Panc1 (cell line): Measurements from ENCODE around the gene TNFSF11. TPM values are rescaled to one million over a fixed set of nuclear protein-coding genes. Genes with fewer than 3 reads are reported as not detected.

Source experiments
- ATAC-seq: fragments of 200-7000 bp; cut with Tn5 transposase; 2 replicates; pipeline ENCODE4 v1.9.1; 2020; ENCODE audit warnings: mild to moderate bottlenecking, moderate library complexity
- BruUV-seq: library from RNA; stranded (reverse); fragments of 400-500 nt; replicated peaks from 2 replicates; lab custom pipeline; 2021; lab: Mats Ljungman, UMichigan
- CTCF ChIA-PET: fragments of 300-600 bp; sonication (Branson Sonifier 250); formaldehyde crosslinking; loops from one replicate; lab custom pipeline; 2022; ENCODE audit warnings: antibody characterized with exemption; lab: Charles Lee
- POLR2A ChIA-PET: fragments of 300-600 bp; sonication (Branson Sonifier 250); formaldehyde crosslinking; loops from one replicate; lab custom pipeline; 2022; ENCODE audit warnings: antibody characterized with exemption; lab: Charles Lee
- DNase-seq: peaks from one replicate; pipeline ENCODE4 v3.0.0-alpha.2; 2010; ENCODE audit warnings: low read depth, low spot score
- H3K27ac ChIP-seq: 2 replicates; pipeline ENCODE4 v1.5.1; 2011; ENCODE audit warnings: mild to moderate bottlenecking, low read length, inconsistent platforms
- H3K27me3 ChIP-seq: fragments of 200-500 bp; sonication (Bioruptor generic); 2 replicates; pipeline ENCODE4 v1.6.0; 2014; ENCODE audit warnings: low read length, inconsistent platforms; ENCODE audit not compliant: control insufficient read depth, insufficient read depth
- H3K36me3 ChIP-seq: fragments of 200-500 bp; sonication (Bioruptor generic); 2 replicates; pipeline ENCODE4 v1.5.1; 2014; ENCODE audit warnings: inconsistent platforms, mild to moderate bottlenecking, low read length, moderate library complexity; ENCODE audit not compliant: control insufficient read depth, insufficient read depth
- H3K4me1 ChIP-seq: 2 replicates; pipeline ENCODE4 v1.5.1; 2011; ENCODE audit warnings: inconsistent platforms, mild to moderate bottlenecking, low read length, moderate library complexity; ENCODE audit not compliant: control insufficient read depth, insufficient read depth
- H3K4me3 ChIP-seq, 2 experiments: 2 replicates each; pipeline ENCODE4 v1.5.1; 2011 to 2012; ENCODE audit warnings: low read depth in 2 of 2, low read length in 2 of 2, mild to moderate bottlenecking in 2 of 2, inconsistent platforms in 1 of 2, moderate library complexity in 1 of 2
- H3K9me3 ChIP-seq: fragments of 200-500 bp; sonication (Bioruptor generic); 2 replicates; pipeline ENCODE4 v1.5.1; 2014; ENCODE audit warnings: low read depth, mild to moderate bottlenecking, inconsistent platforms, low read length, moderate library complexity; ENCODE audit not compliant: control insufficient read depth, insufficient read depth
- TCF7L2 ChIP-seq: IDR thresholded peaks from 2 replicates; pipeline ENCODE4 v1.6.1; 2011; ENCODE audit warnings: mild to moderate bottlenecking, low read depth, low read length, inconsistent platforms
- in situ Hi-C: cut with HindIII; loops from 2 replicates; pipeline ENCODE4 v1.10.0; 2016; ENCODE audit warnings: low sequenced_read_pairs, low pct_unique_long_range_greater_than_20kb
- intact Hi-C: fragments of 100-400 bp; cut with micrococcal nuclease; formaldehyde crosslinking; loops from one replicate; pipeline ENCODE4 v1.10.0; 2022; ENCODE audit not compliant: unreplicated experiment
- total RNA-seq: library from RNA; stranded (reverse); gene quantifications from one replicate; pipeline ENCODE4 v1.2.1, GENCODE V29; 2021; ENCODE audit not compliant: unreplicated experiment
- TF ChIP-seq, protein P1 (sequence below), 2 experiments: IDR thresholded peaks; 2 replicates each; pipeline ENCODE4 v1.6.1; 2011 to 2012; ENCODE audit warnings: low read depth in 2 of 2, control low read depth in 1 of 2, low read length in 1 of 2, mild to moderate bottlenecking in 1 of 2, moderate library complexity in 1 of 2; ENCODE audit not compliant: insufficient read depth in 1 of 2
- TF ChIP-seq, protein P2 (sequence below): fragments of 450-650 bp; IDR thresholded peaks from 2 replicates; pipeline ENCODE4 v1.5.1; 2017; ENCODE audit warnings: mild to moderate bottlenecking

Gene TNFSF11
- total RNA-seq, 1 experiment from 2014 or later = not detected

DNA sequence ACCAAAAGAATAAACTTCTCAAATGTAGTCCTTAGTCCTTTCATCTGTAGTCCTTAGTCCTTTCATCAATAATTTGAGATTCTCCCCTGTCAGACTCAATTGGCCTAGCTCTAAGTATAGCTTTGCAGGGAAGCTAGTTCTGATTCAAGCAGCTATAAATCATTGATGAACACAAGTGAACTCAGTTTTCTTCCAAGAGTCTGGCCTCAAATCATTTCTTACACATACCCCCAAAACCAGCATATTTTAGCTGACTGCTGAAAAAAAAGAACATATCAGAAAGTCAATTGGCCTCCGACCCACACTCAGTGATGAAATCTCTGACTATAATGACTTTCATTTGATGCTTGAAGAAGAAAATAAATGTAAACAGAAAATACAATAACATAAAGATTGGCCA, 64.9 kb downstream of the TNFSF11 start:
- in situ Hi-C loops (no loop called here), intact Hi-C loops (no loop called here)
- TF ChIP-seq, protein P1, sequence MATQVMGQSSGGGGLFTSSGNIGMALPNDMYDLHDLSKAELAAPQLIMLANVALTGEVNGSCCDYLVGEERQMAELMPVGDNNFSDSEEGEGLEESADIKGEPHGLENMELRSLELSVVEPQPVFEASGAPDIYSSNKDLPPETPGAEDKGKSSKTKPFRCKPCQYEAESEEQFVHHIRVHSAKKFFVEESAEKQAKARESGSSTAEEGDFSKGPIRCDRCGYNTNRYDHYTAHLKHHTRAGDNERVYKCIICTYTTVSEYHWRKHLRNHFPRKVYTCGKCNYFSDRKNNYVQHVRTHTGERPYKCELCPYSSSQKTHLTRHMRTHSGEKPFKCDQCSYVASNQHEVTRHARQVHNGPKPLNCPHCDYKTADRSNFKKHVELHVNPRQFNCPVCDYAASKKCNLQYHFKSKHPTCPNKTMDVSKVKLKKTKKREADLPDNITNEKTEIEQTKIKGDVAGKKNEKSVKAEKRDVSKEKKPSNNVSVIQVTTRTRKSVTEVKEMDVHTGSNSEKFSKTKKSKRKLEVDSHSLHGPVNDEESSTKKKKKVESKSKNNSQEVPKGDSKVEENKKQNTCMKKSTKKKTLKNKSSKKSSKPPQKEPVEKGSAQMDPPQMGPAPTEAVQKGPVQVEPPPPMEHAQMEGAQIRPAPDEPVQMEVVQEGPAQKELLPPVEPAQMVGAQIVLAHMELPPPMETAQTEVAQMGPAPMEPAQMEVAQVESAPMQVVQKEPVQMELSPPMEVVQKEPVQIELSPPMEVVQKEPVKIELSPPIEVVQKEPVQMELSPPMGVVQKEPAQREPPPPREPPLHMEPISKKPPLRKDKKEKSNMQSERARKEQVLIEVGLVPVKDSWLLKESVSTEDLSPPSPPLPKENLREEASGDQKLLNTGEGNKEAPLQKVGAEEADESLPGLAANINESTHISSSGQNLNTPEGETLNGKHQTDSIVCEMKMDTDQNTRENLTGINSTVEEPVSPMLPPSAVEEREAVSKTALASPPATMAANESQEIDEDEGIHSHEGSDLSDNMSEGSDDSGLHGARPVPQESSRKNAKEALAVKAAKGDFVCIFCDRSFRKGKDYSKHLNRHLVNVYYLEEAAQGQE (IDR thresholded peaks at IDR 0.05; ENCODE audit: insufficient read depth in 1 of 2, low read depth in 2 of 2, low read length in 1 of 2) = no peak
- no peak for TF ChIP-seq TCF7L2
- TF ChIP-seq, protein P2, sequence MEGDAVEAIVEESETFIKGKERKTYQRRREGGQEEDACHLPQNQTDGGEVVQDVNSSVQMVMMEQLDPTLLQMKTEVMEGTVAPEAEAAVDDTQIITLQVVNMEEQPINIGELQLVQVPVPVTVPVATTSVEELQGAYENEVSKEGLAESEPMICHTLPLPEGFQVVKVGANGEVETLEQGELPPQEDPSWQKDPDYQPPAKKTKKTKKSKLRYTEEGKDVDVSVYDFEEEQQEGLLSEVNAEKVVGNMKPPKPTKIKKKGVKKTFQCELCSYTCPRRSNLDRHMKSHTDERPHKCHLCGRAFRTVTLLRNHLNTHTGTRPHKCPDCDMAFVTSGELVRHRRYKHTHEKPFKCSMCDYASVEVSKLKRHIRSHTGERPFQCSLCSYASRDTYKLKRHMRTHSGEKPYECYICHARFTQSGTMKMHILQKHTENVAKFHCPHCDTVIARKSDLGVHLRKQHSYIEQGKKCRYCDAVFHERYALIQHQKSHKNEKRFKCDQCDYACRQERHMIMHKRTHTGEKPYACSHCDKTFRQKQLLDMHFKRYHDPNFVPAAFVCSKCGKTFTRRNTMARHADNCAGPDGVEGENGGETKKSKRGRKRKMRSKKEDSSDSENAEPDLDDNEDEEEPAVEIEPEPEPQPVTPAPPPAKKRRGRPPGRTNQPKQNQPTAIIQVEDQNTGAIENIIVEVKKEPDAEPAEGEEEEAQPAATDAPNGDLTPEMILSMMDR = no peak
- no peaks in the 10 kb centered on the region for H3K27me3 ChIP-seq
- CTCF ChIA-PET = no interaction called here
- no peaks in the 10 kb centered on the region for H3K4me1 ChIP-seq
- POLR2A ChIA-PET = no interaction called here
- no peaks in the 10 kb centered on the region for H3K9me3 ChIP-seq
- no peak for ATAC-seq
- no peak for DNase-seq
- no TSS peak for BruUV-seq
- no peak overlapping the region for H3K4me3 ChIP-seq
- no peak overlapping the region for H3K27ac ChIP-seq
- H3K36me3 ChIP-seq = no peaks in the 10 kb centered on the region

DNA sequence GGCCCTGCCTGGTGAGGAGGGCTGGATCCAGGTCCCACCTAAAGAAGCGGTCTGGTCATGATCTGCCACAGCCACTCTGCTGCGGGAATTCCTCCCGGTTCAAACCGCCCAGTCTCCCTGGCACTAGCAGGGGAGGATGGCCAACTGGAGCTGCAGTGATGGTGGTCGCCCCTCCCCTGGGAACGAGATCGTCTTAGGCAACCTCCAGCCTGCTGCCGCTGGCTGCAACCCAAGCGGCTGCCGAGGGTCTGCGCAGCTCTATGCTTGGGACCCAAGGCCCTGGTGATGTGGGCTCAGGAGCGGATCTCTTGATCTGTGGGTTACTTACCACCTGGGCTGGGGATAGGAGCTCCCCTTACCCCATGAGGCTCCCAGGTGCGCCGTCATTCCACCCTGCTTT, 69.1 kb downstream of the TNFSF11 start:
- intact Hi-C loops = no loop called here
- POLR2A ChIA-PET = no interaction called here
- in situ Hi-C loops = no loop called here

More for the DNA sequence above, 69.1 kb downstream of the TNFSF11 start:
- H3K27me3 ChIP-seq = no peaks in the 10 kb centered on the region
- CTCF ChIA-PET = no interaction called here
- TF ChIP-seq, protein P1 (IDR thresholded peaks at IDR 0.05; ENCODE audit: insufficient read depth in 1 of 2, low read depth in 2 of 2, low read length in 1 of 2) = no peak
- no peak overlapping the region for H3K4me3 ChIP-seq
- H3K4me1 ChIP-seq = no peaks in the 10 kb centered on the region
- H3K36me3 ChIP-seq = no peaks in the 10 kb centered on the region
- ATAC-seq (no peak), DNase-seq (no peak)
- H3K27ac ChIP-seq = no peak overlapping the region
- no TSS peak for BruUV-seq
- no peaks in the 10 kb centered on the region for H3K9me3 ChIP-seq
